Measurements from ENCODE around the gene CPA5. TPM values are rescaled to one million over a fixed set of nuclear protein-coding genes. Genes with fewer than 3 reads are reported as not detected.

The CPA5 gene
- total RNA-seq, 1 experiment from 2014 or later: not detected

DNA sequence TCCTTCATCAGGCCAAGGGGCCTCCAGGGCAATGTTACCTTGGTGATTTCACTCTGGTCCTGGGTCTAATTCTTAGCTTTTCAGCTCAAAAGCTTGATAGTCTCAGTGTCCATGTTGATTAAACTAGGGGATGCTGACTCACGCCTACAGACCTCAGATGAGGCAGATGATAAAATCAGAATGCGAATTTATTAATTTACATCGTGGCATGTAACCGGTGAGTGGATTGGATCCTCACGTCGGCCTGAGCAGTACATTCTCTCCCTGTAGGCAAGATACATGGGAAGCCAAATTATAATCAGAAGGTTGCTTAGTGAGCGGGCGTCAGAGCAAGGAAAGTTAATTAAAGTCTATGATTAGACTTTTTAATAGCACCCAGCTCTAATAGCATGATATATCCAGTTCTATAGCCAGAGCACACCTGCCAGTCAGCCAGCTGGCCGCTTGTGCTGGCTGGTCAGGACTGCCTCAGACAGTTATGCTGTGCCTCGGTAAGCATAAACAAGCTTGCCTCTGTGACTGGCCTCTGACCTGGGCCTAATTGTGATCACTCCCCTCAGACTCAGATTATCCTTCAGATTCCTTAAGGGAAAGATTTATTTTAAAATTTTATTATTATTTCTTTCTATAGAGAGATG is 20.2 kb upstream of the CPA5 start (continued):
- TF ChIP-seq, protein P1, sequence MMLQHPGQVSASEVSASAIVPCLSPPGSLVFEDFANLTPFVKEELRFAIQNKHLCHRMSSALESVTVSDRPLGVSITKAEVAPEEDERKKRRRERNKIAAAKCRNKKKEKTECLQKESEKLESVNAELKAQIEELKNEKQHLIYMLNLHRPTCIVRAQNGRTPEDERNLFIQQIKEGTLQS (CRISPR knock-in tag; conservative IDR thresholded peaks at IDR 0.05): no peak
- no peak for TF ChIP-seq ZNF423 (CRISPR knock-in tag; IDR thresholded peaks at IDR 0.05)
- no peak for TF ChIP-seq GRHL2 (CRISPR knock-in tag; IDR thresholded peaks at IDR 0.05; ENCODE audit: insufficient replicate concordance, severe bottlenecking)
- no peak for TF ChIP-seq NR1H2 (CRISPR knock-in tag; IDR thresholded peaks at IDR 0.05)
- TF ChIP-seq ZNF121 (CRISPR knock-in tag; IDR thresholded peaks at IDR 0.05): no peak
- TF ChIP-seq ZNF317 (CRISPR knock-in tag; IDR thresholded peaks at IDR 0.05; ENCODE audit: borderline replicate concordance, low read depth): no peak
- no peak for TF ChIP-seq KAT7 (CRISPR knock-in tag; IDR thresholded peaks at IDR 0.05; ENCODE audit: borderline replicate concordance)
- TF ChIP-seq CREM (CRISPR knock-in tag; IDR thresholded peaks at IDR 0.05): no peak
- TF ChIP-seq ZNF138 (CRISPR knock-in tag; conservative IDR thresholded peaks at IDR 0.05): no peak

DNA sequence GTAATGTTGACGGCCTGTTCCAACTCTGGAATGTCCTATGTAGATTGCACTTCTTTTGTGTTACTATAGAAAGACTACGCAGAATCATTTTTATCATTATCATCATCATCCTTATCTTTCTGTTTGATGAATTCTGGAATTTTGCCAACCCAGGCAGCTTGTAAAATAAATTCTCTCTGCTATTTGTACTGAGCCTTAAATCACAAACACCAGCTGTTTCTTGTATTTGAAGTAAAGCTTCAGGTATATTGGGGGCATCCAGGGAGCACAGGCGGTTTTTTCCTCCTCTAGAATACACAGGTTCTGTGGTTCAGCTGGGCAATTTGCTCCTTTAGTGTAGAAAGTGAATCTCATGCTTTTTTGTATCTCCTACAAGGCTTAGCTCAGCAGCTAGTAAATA is 14.9 kb upstream of the CPA5 start:
- CTCF ChIA-PET: interaction anchor here (1.4 kb wide), 1 partner anchor 52 kb away, joined by 4 read pairs; no protein-coding TSS in a partner anchor
- TF ChIP-seq ZBTB21 (CRISPR knock-in tag; IDR thresholded peaks at IDR 0.05; ENCODE audit: borderline replicate concordance): no peak
- TF ChIP-seq TP53 (CRISPR knock-in tag; IDR thresholded peaks at IDR 0.05): no peak
- no peak for TF ChIP-seq RELA (CRISPR knock-in tag; IDR thresholded peaks at IDR 0.05; ENCODE audit: borderline replicate concordance)
- TF ChIP-seq PRRX2 (CRISPR knock-in tag; IDR thresholded peaks at IDR 0.05): no peak
- TF ChIP-seq TEAD1 (CRISPR knock-in tag; IDR thresholded peaks at IDR 0.05): no peak
- TF ChIP-seq ETV6 (CRISPR knock-in tag; IDR thresholded peaks at IDR 0.05): no peak
- TF ChIP-seq, protein P2, sequence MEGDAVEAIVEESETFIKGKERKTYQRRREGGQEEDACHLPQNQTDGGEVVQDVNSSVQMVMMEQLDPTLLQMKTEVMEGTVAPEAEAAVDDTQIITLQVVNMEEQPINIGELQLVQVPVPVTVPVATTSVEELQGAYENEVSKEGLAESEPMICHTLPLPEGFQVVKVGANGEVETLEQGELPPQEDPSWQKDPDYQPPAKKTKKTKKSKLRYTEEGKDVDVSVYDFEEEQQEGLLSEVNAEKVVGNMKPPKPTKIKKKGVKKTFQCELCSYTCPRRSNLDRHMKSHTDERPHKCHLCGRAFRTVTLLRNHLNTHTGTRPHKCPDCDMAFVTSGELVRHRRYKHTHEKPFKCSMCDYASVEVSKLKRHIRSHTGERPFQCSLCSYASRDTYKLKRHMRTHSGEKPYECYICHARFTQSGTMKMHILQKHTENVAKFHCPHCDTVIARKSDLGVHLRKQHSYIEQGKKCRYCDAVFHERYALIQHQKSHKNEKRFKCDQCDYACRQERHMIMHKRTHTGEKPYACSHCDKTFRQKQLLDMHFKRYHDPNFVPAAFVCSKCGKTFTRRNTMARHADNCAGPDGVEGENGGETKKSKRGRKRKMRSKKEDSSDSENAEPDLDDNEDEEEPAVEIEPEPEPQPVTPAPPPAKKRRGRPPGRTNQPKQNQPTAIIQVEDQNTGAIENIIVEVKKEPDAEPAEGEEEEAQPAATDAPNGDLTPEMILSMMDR (IDR thresholded peaks at IDR 0.05): no peak
- TF ChIP-seq EMX1 (CRISPR knock-in tag; IDR thresholded peaks at IDR 0.05): no peak
- TF ChIP-seq MXD4 (CRISPR knock-in tag; IDR thresholded peaks at IDR 0.05; ENCODE audit: borderline replicate concordance): no peak
- TF ChIP-seq, protein P3, sequence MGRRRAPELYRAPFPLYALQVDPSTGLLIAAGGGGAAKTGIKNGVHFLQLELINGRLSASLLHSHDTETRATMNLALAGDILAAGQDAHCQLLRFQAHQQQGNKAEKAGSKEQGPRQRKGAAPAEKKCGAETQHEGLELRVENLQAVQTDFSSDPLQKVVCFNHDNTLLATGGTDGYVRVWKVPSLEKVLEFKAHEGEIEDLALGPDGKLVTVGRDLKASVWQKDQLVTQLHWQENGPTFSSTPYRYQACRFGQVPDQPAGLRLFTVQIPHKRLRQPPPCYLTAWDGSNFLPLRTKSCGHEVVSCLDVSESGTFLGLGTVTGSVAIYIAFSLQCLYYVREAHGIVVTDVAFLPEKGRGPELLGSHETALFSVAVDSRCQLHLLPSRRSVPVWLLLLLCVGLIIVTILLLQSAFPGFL (CRISPR knock-in tag; IDR thresholded peaks at IDR 0.05; ENCODE audit: borderline replicate concordance): no peak
- no peak for TF ChIP-seq RORB (CRISPR knock-in tag; IDR thresholded peaks at IDR 0.05)
- TF ChIP-seq OVOL2 (CRISPR knock-in tag; IDR thresholded peaks at IDR 0.05; ENCODE audit: borderline replicate concordance): no peak
- no peak for TF ChIP-seq SP1 (CRISPR knock-in tag; conservative IDR thresholded peaks at IDR 0.05)
- TF ChIP-seq, protein P4, sequence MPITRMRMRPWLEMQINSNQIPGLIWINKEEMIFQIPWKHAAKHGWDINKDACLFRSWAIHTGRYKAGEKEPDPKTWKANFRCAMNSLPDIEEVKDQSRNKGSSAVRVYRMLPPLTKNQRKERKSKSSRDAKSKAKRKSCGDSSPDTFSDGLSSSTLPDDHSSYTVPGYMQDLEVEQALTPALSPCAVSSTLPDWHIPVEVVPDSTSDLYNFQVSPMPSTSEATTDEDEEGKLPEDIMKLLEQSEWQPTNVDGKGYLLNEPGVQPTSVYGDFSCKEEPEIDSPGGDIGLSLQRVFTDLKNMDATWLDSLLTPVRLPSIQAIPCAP (CRISPR knock-in tag; IDR thresholded peaks at IDR 0.05): no peak
- H3K27ac Mint-ChIP-seq: no peak overlapping the region
- no peak overlapping the region for H3K4me3 Mint-ChIP-seq
- peaks cover 17% of the 10 kb centered on the region for H3K4me1 Mint-ChIP-seq
- DNase-seq (ENCODE audit: low spot score) (no peak), ATAC-seq (no peak)
- no peaks in the 10 kb centered on the region for H3K9me3 Mint-ChIP-seq
- POLR2A ChIA-PET: no interaction called here
- no peaks in the 10 kb centered on the region for H3K36me3 Mint-ChIP-seq
- H3K27me3 Mint-ChIP-seq (ENCODE audit: low read depth): no peaks in the 10 kb centered on the region; the same call in 1 of the 2 replicates
